ENCODE data around the gene SPINK1. TPM values are rescaled to one million over a fixed set of nuclear protein-coding genes. Genes with fewer than 3 reads are reported as not detected.
"Not testable (repeated sequence)": the region's sequence is repeated elsewhere in the genome, so short reads cannot be mapped to it uniquely, and the experiment has no call there.

Gene SPINK1, protein sequence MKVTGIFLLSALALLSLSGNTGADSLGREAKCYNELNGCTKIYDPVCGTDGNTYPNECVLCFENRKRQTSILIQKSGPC
- total RNA-seq, result not detected

DNA sequence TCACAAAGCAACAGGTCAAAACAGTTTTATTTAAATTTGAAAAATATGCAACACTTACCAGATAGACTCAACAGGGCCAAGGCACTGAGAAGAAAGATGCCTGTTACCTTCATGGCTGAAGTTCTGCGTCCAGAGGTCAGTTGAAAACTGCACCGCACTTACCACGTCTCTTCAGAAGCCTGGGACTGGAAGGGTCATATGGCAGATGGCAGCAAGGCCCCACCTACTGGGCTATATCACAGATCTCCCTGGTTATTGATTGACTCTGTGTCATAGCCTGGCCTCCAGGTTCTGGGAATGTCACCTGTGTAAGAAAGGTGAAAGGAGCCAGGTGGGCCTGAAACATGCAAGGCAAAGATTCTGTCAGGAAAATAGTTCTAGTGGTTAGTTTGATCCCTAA is at the start of gene SPINK1:
SPINK1 (minus strand) TSS at position 207 of the 400 bp plus-strand sequence; CDS start at position 113, 94 bp downstream.
- no peak for DNase-seq

DNA sequence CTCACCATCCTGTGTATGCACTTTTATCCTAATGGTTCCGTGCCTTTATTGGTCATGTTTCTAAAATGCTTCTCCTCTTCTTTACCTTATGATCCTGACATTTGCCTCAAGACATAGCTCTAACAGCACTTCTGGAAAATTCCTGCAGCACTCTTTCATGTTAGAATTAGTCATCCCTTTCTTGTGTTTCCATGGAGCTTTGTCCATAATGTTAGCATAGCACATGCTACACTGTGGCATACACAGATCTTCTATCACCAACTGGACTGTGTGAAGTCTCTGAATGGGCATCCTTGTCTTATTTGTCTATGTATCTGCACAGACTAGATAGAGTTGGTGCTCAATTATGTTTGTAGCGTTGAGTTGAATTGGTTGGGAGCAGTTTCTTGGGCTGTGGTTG is 49.0 kb upstream of the SPINK1 start:
- DNase-seq, result no peak

DNA sequence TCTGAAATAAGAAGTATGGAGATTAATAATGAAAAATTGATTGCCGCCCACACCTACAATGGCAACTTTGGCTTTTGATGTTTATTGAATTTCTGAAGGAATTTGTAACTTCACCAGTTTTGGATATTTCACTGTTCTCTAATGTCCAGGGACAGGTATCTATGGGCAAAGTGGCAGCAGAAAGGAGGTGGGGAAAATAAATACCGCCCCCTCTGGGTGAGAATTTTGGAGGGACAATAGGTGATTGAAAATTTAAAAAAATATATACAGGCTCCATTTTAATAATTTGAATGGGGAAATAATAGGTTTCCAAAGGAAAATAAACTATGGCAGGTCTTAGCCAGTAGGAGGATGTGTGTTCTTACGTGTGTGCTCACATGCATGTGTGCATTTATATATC is 48.3 kb upstream of the SPINK1 start:
- DNase-seq, result no peak

DNA sequence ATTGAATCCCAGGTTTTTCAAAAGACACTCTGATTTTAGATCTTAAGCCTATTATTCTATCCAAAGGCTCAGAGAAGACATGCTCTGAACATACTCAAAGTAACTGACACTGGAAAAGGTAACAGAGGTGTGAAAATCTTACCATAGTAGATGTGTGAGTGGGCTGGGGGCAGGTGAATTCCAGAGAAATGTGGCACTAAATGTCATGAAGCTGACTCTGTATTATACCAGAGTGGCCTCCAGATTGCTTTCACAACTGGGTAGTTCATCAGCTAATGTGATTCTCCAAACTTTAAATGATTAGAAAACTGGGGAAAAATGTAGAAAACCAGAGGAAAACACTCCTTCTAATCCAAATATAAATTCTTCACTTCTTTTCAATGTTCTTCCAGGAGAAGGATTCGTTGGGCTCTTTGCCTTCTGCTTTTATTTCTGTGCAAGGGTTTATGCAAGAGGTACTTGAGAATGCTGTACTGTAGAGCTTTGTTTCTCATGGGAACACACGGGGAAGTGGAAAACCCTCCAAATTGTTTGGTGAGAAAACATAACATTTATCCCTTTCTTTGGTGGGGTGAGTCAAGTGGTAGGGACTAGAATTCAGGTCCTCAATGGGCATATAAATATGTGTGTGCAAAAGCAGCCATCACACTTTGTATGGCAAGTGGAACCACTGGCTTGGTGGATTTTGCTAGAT is 46.7 kb upstream of the SPINK1 start, which contains the start of gene SCGB3A2:
SCGB3A2 (plus strand) TSS at position 646 of the 694 bp plus-strand sequence. CDS start 93 bp downstream, outside the sequence.
- DNase-seq, result no peak

DNA sequence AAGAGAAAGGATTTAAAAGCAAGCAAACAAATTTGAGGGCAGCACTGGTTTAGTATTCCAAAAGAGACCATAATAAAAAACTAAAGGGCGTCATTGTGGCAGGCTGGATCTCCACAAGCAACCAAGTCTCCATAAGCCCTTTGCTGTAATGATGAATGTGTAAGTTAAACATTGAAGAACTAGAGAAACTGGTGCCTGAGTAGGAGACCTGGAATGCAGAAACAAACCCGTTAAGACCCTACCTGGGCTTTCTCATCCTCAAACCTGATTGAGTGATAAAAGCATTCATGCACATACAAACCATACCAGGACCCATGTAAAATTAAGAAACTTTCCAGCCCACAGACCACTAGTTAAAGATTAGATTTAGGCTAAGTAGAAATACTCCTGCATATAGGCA is 45.2 kb upstream of the SPINK1 start:
- DNase-seq, result no peak

DNA sequence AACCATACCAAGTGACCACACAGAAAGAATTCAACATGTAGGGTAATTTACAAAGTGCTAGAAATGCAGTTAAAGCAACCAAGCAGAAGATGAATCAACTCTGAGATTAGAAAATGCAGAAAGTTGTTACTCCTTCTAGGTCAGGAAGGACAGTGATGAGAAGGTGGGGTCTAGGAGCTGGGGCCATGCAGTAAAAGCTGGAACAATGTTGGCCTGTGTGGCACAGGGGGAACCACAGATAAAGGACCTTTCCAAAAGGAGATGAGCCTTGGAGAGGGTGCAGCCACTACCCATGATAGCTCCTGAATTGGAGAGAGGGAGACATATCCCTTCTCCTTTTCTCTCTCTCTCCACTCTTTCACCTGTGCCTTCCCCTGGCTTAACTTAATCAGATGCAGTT is 44.7 kb upstream of the SPINK1 start:
- no peak for DNase-seq

DNA sequence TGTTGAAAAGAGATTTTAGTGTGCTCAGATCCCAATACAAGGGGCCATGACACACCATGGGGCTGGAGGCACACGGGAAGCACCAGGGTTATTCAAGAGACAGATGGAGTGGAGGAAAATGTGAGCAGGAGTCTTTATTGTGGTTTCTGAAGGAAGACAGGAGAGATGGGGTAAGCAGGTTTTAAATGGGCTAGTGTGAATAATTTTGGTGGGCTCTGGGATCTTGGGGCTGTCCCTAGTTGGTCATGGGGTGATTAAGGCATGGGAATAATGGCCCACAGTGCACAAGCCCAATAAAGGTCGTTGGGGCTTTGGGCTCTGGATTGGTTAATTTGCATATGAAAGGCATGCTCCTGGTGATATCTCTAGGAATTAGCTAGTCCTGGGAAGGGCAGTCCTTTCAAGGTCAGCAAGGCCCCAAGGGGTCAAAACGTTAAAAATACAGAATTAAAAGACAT is 43.5 kb upstream of the SPINK1 start:
- no peak for DNase-seq

DNA sequence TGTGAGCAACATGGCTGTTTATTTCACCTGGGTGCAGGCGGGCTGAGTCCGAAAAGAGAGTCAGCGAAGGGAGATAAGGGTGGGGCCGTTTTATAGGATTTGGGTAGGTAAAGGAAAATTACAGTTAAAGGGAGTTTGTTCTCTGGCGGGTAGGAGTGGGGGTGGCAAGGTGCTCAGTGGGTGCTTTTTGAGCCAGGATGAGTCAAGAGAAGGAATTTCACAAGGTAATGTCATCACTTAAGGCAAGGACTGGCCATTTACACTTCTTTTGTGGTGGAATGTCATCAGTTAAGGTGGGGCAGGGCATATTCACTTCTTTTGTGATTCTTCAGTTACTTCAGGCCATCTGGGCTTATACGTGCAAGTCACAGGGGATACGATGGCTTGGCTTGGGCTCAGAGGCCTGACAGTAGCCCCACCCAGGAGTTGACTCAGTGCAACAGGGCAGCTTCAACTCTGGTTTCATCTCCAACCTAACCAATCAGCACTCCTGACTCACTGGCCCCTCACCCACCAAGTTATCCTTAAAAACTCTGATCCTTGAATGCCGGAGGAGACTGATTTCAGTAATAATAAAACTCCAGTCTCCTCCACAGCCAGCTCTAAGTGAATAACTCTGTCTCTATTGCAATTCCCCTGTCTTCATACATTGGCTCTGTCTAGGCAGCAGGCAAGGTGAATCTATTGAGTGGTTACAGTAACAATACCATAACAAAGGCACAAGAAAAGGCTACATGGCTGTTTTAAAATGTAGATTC is 42.8 kb upstream of the SPINK1 start:
- DNase-seq, result not testable (repeated sequence)

DNA sequence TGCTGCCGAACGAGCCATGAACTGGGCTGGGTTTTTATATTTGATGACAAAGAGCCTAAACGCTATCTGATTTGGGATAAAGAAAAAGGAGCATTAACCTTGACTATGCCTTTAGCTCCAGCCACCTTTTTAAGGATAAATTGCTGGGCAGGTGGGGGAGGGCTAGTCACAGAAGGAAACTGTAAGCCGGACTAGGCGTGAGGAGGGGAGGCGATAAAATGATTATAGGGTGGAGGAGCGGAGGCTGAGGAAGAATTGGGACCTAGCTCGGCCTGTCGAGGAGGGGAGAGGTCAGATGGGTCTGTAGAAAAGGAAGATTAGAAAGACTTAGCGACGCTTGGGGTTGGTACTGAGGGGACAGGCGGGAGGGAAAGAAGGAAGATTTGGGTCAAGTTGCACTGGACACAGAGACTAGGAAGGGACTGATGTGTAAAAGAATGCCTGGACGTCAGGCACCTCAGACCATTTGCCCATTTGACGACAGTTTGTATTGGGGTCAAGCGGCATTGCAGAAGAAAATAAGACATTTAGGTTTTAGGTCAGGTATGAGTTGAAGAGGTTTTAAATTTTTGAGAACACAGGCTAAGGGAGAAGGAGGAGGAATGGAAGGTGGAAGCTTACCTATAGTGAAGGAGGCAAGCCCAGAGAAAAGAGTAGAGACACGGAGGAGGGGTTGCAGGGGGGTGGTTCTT is 41.4 kb upstream of the SPINK1 start:
- DNase-seq, result not testable (repeated sequence)

DNA sequence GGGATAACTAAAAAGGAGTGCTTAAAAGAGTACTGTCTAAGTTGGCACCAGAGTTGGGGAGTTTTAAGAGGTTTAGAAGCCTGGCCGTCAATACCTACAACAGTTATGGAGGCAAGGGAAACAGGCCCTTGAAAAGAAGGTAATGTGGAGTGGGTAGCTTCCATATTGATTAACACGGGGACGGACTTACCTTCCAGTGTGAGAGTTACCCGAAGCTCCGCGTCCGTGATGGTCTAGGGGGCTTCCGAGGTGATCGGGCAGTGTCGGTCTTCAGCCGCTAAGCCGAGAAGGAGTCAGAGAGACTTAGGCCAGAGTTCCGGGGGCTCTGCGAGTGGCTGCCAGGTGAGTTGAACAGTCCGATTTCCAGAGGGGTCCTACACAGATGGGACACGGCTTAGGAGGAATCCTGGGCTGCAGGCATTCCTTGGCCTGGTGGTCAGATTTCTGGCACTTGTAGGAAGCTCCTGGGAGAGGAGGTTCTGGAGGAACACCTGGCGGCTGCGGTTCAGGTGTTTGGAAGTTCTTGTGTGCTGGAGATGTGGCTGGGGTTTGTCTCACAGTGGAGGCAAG is 40.6 kb upstream of the SPINK1 start:
- not testable (repeated sequence) for DNase-seq

DNA sequence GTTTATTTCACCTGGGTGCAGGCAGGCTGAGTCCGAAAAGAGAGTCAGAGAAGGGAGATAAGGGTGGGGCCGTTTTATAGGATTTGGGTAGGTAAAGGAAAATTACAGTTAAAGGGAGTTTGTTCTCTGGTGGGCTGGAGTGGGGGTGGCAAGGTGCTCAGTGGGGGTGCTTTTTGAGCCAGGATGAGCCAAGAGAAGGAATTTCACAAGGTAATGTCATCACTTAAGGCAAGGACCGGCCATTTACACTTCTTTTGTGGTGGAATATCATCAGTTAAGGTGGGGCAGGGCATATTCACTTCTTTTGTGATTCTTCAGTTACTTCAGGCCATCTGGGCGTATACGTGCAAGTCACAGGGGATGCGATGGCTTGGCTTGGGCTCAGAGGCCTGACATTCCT is 38.4 kb upstream of the SPINK1 start:
- not testable (repeated sequence) for DNase-seq

DNA sequence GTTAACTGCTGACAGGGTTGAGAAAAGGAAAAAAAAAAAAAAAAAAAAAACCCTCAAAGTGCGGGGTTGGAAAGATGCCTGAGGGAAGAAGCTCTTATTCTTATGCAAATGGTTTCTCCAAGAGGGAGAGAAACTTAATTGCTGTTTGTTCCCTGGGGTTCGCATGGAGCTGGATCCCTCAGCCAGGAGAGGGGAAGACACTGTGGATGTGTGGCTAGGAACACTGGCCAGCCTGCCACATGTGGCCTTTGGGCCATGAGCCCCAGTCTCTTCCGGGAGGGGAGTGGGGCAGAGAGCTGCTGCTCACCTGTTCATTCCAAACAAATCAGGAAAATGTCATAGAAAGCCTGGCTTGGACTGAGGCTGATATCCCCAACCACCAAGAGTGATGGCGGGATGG is 37.6 kb upstream of the SPINK1 start:
- no peak for DNase-seq

DNA sequence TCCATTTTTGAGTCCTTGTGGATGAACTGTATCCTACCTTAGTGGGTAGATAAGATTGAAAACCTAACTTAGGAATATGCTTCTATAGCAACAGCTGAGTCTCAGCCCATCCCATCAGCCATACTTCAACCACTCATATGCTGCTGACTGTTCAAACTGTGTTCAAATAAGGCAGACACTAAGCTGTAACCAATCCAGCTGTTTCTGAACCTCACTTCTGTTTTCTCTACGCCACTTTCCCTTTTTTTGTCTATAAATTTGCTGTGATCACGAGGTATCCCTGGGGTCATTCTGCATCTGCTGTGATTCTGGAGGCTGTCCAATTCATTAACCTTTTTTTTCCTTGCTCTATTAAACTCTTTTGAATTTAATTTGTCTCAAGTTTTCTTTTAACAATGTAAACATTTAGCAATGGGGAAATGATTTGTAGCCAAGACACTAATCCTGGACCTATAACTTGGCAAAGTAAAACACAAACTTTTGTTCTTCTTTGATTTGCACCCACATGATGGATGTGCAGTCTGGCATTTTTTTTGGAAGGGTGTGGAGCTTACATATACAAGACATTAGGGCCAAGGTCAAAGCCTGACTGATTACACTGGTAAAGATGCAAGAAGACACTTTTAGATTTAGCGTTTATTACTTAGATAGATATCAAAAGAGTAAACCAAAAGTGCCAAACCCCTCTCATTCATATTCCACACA is 32.1 kb upstream of the SPINK1 start:
- peak; percentile 68 for DNase-seq

DNA sequence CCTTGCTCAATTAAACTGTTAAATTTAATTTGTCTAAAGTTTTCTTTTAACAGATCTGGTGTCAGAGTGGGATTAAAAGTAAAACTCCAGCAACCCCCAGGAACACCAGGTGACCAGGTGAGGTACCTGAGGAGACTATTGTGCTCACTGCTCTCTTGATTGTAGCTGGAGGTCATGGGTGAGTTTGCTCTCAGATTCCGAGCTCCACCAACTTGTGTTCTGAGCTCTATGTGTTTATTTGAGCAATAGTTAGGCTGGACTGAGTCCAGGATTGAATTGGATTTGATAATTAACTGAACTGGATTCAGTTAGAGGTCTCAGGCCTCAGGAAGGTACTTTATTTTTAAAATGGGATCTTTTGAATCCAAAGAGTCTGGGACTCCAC is 29.2 kb upstream of the SPINK1 start:
- no peak for DNase-seq

DNA sequence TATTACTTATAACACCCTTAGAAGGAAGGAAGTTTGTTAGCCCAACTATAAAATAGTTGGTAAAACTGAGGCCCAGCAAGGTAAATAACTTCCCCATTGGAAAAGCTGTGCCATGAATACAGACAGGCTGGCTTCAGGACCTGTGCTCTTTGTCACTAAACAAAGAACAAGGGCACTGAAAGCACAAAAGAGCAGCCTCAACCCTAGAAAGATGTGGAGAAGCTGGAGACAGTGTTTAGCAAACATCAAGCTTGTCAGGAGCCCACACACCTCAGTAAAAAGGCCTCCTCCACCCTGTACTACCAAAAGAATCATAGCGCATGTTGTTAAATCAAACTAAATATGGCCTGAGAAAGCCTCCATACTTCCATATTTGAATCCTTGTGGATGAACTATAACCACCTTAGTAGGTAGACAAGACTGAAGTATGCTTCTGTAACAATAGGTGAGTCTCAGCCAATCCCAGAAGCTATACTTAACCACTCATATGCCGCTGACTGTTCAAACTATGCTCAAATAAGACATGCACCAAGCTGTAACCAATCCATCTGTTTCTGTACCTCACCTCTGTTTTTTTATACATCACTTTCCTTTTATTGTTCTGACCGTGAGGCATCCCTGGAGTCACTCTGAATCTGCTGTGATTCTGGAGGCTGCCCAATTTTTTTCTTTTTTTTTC is 28.6 kb upstream of the SPINK1 start:
- DNase-seq, result no peak

DNA sequence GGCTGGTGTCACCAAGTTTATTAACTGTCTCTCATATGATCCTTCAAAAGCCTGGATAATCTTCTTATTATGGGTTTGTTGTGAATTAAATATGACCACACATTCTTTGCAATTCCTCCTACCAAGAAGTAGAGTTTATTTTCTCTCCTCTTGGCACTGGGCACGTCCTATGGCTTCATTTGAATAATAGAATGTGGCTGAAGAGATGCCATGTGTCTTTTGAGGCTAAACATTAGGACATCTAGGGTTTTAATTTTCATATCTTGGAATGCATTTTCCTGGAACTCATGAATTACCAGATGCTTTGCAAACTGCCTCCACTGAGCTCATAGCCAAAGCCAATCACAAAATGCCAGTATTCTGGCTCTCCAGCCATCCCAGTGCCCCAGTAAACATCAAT is 27.1 kb upstream of the SPINK1 start:
- no peak for DNase-seq

DNA sequence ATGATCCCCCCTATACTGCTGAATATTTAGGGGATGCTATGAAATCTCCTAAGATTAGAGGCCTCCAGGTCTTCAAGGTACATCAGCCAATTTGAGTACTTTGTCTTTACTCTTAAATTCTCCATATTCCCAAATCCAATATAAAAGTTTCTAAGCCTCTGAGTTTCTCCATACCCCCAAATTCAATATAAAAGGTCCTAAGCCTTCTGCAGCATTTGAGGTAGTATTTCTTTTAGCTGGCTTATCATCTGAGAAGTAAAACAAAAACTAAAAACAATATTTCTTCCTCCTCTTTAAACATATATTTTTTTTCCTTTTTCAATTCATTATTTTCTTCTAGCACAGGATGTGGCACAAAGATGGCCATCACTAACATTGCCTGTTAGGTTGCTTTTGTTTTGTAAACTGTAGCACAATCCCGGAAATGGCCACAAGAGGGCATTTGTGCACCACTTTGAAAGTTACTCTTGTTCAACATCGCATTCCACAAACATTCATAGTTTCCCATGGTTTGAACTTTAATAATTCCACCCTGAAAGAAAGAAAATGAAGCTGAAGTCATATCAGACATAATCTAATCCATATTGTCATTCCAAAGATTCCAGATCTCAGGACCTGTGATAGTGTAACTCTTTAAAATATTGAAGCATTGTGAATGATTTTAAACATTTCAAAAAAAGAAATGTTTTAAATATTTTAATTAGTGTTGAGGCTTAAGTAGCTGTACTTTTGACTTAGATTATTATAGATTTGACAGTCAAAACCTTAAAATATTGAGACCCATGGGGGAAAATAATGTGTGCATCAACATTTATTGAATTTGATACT is 26.0 kb upstream of the SPINK1 start:
- DNase-seq, result peak; percentile 86

DNA sequence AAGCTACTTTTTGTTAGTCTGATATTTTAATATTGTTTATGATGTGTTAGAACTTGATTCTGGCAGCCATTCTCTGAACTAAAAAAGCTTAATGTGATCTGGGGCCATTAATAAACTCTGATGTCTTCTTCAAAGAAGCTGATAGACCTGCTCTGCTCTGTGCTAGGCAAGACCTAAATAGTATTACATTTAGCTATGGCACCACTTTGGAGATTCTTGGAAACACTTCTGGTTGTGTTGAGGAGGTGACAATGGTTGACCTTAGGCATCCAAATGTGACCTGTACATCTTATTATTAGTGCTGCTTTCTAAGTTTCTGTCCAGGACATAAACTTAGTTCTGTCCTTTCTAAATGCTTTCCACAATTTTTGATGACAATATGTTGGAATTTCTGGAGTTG is 25.3 kb upstream of the SPINK1 start:
- DNase-seq, result no peak

DNA sequence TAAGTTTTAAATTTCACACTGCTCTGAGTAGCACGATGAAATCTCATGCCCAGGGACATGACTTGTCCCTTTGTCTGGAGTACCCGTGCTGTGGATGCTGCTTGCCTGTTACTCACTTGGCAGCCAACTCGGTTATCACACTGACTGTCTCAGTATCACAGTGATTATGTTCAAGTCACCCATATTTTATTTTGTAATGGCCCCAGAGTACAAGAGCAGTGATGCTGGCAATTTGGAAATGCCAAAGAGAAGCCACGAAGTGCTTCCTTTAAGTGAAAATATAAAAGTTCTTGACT is 24.3 kb upstream of the SPINK1 start:
- DNase-seq, result no peak
